Left renal pelvis (tissue), 4 donors: ENCODE data around the gene ZBED4. TPM values are rescaled to one million over a fixed set of nuclear protein-coding genes. Genes with fewer than 3 reads are reported as not detected.
A peak's percentile ranks its signal among the peaks of the same experiment; 100 is the strongest.
"Not testable (repeated sequence)": the region's sequence is repeated elsewhere in the genome, so short reads cannot be mapped to it uniquely, and the experiment has no call there.

ENCODE experiments used
- DNase-seq, 4 donors: peaks; one replicate each; pipeline ENCODE4 v3.0.0-alpha.2; 2013; ENCODE audit warnings: low read depth in 4 of 4, low spot score in 3 of 4
- polyA plus RNA-seq, 4 donors: library from polyadenylated mRNA; unstranded; fragments of 120-200 nt; gene quantifications; one replicate each; pipeline ENCODE4 v1.2.1, GENCODE V29; 2013; ENCODE audit not compliant: insufficient read length in 4 of 4

Gene ZBED4, protein sequence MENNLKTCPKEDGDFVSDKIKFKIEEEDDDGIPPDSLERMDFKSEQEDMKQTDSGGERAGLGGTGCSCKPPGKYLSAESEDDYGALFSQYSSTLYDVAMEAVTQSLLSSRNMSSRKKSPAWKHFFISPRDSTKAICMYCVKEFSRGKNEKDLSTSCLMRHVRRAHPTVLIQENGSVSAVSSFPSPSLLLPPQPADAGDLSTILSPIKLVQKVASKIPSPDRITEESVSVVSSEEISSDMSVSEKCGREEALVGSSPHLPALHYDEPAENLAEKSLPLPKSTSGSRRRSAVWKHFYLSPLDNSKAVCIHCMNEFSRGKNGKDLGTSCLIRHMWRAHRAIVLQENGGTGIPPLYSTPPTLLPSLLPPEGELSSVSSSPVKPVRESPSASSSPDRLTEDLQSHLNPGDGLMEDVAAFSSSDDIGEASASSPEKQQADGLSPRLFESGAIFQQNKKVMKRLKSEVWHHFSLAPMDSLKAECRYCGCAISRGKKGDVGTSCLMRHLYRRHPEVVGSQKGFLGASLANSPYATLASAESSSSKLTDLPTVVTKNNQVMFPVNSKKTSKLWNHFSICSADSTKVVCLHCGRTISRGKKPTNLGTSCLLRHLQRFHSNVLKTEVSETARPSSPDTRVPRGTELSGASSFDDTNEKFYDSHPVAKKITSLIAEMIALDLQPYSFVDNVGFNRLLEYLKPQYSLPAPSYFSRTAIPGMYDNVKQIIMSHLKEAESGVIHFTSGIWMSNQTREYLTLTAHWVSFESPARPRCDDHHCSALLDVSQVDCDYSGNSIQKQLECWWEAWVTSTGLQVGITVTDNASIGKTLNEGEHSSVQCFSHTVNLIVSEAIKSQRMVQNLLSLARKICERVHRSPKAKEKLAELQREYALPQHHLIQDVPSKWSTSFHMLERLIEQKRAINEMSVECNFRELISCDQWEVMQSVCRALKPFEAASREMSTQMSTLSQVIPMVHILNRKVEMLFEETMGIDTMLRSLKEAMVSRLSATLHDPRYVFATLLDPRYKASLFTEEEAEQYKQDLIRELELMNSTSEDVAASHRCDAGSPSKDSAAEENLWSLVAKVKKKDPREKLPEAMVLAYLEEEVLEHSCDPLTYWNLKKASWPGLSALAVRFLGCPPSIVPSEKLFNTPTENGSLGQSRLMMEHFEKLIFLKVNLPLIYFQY
- 10 to 100 TPM; 13.6 to 18.1 (median 16.6) TPM for polyA plus RNA-seq

DNA sequence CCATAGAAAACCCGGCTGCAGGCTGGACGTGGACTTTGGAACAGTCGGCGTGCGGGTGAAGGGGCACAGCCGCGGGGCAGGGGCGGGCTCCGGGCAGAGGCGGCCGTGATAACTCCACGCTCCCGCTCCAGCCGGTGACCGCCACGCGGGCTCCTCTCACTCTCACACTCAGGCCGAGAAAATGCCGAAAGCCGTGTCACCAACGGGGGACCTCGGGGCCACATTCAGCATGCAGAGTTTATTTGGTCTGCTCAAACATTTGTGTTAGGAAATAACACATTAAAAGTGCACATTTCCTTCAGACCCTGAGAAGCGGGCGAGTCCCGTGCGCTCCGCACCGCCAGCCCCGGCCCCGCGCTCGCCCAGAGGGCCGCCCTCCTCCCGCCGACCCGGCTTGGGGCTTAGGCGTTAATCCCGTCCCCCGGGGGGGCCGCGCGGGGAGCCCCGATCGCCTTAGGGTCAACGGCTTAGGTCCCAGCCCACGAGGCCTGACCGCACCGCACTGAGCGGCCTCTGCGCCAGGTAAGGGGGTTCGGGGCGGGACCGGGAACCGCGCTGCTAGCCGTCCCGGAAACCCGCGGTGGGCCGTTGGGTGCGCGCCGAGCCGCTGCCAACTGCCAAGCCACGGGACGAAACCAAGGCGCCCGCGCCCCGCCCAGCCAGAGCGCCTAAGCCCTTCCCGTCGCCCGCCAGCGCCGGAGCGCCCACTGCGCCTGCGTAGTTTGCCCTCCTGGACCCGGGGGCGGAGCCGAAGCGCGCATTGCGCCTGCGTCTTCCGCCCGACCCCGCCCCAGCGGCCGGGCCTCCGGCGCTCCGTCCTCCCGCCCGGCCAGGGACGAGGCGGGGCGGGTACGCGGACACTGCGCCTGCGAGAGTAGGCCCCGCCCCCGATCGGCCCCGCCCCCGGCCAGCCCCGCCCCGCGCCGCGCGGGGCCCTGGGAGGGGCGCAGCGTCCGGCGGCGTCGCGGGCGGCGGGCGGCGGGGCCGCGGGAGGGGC lies at the start of gene ZBED4:
TSS of gene ZBED4 (plus strand) at position 947 of the 997 bp plus-strand sequence. CDS start 29,819 bp downstream, outside the sequence.
- DNase-seq, result peak; percentile 91 to 94 (median 92)

DNA sequence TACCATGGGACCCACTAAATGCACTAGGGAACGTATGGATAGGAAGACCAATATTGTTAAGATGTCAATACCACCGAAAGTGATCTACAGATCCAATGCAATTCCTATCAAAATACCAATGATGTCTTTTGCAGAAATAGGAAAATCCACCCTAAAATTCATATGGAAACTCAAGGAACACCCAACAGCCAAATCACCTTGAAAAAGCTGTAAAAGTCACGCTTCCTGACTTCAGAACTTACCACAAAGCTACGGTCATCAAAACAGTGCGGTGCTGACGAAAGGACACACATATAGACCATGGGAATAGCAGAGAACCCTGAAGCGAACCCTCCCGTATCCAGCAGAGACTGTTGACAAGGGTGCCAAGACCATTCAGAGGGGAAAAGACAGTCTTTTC lies 46.5 kb upstream of the ZBED4 start:
- no peak for DNase-seq

DNA sequence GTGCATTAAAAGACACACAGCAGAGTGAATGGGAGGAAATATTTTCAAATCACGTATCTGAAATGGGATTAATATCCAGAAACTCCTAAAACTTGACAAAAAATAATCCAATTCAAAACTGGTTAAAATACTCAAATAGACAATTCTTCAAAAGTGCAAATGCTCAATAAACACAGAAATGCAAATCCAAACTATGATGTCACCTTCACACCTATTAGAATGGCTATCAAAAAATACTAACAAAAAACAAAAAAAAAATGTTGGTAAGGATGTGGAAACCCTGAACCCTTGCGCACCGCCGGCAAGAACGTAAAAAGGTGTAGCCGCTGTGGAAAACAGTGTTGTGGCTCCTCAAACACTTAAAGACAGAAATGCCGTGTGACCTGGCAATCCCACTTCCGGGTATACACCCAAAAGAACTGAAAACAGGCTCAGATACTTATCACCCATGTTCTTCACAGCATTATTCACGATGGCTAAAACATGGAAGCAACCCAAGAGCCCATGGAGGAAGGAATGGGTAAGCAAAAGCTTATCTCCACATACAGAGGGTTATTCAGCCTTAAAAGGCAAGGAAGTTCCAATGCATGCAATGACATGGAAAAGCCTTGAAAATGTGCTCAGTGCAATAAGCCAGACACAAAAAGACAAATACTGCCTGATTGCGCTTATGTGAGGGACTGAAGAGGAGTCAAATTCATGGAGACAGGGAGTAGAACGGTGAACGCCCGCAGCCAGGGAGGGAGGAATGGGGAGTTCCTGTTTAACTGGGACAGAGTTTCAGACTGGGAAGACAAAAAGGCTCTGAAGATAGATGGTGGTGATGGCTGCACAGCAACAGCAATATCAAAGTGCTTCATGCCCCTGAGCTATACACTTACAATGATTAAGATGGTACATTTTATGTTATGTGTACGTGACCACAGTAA lies 45.6 kb upstream of the ZBED4 start:
- no peak for DNase-seq

DNA sequence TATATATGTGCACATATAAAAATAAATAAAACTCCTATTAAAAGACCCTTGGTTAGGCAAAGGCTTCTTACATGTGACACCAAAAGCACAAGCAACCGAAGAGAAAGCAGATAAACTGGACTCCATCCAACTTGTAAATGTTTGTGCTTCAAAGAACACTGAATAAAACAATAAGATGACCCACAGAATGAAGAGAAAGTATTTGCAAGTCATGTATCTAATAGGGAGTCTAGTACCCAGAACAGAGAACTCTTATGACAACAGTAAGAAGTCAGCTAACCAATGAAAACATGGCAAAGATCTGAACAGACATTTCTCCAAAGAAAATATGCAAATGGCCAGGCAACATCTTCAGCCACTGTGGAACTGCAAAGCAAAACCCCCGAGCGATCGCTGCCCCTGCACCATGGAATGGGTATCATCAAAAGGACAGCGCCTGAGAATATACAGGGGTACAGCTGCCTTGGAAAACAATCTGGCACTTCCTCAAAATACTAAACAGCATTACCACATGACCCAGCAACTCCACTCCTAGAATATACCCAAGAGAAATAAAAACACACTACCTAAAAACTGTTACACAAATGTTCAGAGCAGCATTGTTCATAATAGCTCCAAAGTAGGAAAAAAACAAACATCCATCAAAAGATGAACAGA lies 43.2 kb upstream of the ZBED4 start:
- no peak for DNase-seq

DNA sequence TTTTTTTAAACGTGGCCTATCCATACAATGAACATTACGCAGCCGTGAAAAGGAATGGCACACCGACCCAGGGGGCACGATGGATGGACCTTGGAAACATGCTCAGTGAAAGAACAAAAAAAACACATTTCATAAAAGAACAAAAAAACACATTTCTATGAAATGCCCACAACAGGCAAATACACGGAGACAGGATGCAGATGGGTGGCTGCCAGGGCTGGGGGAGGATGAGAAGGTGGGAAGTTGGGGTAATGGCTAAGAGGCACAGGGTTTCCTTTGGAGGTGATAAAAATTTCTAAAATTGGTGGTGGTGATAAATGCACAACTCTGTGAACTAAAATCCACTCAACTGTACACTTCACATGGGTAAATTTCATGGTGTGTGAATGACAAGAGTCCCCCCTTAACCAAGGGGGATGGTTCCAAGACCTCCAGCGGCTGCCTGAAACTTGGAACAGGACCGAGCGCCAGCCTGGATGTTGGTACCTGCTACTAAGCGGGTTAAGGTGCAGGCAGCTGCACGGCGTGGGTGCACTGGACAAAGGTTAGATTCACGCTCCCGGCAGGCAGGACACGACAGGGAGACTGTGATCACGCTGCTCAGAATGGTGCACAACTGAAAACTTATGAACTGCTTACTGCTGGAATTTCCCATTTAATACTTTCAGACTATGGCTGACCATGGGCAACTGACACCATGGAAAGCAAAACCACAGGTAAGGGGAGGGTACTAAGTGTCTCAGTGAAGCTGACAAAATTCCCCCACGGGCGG lies 42.4 kb upstream of the ZBED4 start:
- DNase-seq, result no peak

DNA sequence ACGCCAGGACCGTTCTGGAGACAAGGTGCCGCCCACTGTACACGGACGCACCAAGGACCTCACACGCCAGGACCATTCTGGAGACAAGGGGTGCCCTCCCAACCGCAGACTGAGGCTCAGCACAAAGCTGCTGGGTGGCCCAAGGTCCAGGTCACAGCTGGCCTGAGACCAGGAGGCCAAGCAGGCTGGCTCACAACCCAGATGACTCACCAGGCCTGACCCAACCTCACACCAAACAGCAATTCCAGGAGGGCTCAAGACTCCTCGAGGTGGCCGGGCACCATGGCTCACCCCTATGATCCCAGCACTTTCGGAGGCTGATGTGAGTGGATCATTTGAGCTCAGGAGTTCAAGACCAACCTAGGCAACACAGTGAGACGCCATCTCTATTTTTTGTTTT lies 40.8 kb upstream of the ZBED4 start:
- no peak for DNase-seq

DNA sequence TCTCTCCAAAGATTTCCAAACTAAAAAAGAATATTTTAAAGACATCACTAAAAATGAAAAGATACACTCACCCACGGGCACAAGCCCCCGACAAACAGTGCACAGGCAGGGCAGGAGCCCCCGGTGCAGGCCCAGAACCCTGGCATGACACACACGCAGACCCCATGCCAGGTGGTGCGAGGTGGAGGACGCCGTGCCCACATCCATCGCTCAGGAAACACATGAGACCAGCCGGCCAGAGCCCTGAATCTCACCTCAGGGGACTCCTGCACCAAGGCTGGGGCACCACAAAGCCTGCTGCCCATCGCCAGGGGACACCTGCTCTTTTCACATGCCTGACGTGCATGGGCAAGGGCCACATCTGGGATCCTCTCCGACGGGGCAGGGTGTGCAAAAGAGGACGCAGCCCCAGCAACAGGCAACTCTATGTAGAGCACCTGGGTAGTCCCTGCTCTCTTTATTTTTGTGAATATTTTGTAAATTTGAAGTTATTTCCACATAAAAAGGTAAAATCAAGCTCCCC lies 39.4 kb upstream of the ZBED4 start:
- no peak for DNase-seq

DNA sequence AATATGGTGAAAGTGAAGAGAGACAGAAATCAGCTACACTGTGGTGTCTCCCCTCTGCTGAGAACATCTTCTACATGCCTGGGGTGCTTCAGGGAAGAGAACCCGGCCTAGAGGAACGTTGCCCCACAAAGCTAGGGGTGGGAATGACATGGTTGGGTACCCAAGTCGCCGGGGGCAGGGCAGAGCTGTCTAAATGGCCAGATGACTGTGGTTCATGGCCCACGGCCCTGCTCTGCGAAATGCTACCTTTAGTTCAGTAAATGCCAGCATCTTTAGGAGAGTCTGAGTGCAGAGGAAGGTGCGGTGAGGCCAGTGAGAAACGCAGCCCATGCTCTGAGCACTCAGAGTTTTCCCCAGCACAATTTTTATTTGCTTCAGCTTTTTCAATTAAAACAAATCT lies 38.8 kb upstream of the ZBED4 start:
- no peak for DNase-seq

DNA sequence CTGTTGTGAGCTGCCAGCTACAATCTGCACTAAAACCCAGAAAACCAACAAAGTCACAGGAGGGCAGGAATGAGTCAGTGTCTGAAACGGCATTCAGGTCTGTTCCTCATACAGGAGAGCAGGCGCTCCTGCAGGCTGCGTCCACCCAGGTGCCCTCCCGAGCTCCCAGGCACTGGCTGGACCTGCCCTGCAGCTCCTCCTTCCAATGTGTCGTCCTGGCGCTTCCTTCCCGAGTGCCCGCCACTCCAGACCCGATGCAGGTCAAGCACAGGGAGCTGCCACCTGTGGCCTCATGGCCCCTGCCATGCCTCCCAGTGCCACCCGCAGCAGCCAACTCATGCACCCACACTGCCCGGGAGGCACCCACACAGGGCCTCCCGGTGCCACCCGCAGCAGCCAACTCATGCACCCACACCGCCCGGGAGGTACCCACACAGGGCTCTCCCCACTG lies 38.0 kb upstream of the ZBED4 start:
- DNase-seq, result no peak

DNA sequence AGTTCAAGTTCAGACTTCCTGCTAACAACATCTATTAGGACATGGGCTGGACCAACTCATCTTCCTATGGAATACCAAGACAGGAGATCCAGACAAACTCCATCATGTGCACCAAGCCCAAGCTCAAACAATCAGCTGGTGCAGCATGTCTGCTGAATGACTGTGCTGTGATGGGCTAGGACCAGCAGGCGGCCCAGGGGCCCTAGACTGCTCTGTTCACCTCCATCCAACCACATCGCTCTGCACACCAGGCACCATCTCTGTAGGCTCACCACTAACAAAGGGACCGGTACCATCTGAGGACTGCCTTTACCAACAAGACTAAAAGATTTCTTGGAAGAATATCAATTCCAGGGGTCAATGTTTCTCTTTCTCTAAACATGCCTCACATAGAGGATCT lies 36.3 kb upstream of the ZBED4 start:
- DNase-seq, result no peak

DNA sequence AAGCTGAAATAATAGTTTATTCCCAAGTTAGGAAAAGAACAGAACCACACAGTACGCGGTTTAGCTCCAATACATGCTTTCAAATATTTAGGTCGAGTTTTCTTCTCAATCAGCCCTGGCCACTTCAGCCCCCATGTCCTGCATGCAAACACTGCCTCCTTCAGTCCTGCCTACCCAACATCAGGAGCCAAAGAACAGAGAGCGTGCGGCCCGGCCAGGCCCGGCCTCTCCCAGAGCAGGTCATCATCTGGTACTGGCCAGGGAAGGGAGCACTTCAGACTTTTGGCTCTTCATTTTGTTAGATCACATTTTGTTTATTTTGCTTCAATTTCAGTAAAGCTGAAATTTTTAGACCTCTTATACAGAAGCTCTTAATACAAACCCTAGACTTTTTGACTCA lies 32.7 kb upstream of the ZBED4 start:
- DNase-seq, result no peak

DNA sequence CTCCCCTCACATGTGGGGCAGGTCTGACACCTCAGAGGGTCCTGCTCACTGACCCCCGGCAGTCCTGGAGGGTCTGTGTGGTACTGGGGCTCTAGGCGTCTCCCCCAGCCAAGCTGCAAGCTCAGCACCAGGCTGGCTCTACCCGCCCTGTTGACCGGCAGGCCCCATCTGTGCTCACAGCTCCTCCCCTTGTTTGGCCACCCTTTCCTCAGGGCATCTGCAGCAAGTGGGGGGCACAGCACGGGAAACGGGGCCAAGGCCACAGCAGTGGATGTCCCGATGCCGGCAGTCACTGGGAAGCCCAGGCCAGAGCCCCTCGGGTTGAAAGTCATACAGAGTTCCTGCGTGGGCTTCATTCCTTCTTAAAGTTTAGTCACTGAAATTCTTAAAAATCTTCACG lies 31.9 kb upstream of the ZBED4 start:
- not testable (repeated sequence) for DNase-seq

DNA sequence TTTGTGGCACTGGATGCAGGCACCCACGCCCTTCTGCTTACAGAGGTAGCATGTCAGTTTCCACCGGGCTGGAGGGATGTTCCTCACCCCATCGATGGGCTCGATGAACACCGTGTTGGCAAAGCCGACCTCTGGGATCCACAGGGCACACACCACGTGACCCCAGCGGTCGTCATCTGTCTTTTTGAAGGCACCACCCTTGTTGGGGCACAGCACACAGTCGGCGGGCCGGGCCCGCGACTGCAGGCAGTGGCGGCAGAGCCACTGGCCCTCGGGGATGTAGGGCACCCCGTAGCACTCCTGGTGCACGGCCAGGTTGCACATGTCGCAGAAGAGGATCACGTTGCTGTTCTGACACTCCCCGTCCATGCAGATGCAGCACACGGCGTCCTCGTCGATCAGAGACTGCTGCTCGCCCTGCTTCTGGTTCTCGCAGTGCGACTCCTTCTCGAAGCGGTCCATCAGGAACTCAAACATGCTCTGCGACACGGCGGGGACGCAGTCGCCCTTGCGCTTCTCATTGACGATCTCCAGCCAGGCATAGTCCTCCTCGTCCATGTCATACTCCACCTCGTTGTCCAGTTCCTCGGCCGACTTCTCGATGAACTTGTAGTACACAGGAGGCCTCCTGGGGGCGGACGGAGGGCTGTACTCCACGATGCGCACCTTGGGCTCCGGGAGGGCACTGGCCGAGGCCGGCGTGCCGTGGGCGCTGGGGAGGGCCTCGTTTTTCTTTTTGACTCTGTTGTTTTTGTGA lies 30.2 kb upstream of the ZBED4 start:
- DNase-seq, result no peak

DNA sequence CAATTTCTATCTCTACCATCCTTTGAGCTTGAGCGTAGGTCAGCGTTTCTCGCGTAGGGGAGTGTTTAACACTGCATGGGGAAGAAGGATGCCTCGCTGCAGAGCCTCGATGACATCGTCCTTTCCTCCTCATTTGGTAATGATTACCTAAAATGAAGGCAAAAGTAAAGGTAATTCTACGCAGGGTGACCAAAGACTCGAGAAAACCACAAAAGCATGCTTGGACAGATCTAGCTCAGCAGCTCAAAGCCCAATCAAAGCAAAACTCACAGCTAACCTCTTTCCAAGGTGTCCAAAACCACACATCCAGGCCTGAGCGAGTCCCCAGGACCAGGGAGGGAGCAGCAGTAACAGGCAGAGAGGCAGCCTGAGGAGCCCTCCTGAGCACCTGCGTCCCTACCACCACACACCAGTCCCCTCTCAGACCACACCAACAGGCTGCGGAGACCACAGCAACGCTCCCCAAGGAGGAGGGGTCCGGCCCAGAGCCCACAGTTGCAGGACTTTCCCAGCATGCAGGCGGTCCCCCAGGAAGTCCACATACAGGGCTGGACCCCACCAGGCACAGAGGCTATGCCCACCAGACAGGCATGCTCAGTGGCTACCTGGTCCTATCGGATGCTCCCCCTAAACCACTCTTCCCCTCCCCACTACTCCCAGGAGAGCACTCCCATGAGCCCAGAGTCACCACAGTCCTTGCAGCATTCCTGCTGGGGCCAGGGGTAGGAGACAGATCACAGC lies 29.3 kb upstream of the ZBED4 start:
- no peak for DNase-seq

DNA sequence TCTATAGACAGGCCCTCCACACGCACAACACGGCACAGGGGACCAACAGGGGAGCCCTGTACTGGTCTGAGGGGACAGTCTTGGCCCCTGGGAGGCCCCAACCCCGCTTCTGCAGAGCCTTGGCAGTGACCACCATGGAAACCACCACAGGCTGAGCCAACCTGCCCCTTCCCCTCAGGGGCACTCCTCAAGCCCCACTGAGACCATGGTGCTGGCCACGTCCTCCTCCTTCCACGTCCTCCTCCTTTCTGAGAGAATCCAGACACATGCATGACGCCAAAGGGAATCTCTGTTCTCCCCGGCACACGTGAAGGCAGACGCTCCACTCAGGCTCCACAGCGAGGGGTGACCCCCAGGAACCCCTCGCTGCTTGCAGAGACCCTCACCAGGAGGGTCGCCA lies 28.7 kb upstream of the ZBED4 start:
- DNase-seq, result no peak

DNA sequence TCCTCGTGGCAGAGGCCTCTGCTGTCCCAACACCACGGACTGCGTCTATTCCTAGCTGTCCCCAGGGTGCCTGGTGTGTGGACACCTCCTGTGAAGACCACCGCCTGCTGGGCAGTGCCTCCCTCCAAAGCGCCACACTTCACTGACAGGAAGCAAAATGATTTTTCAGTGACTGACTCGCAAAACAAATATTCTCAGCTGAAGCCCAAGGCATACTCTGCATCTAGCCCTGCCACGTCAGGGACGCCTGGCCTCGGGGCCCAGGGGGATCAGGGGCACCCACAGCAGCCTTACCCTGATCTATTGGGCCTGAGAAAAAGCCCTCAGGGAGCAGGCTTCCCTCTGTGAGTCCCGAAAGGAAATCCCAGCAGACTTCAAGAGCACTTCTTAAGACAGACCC lies 28.2 kb upstream of the ZBED4 start:
- no peak for DNase-seq
